ENCODE measurements around the gene YAF2. TPM values are rescaled to one million over a fixed set of nuclear protein-coding genes. Genes with fewer than 3 reads are reported as not detected.

YAF2 gene
- total RNA-seq, 4 donors from 2014 or later, result 16.5 to 42.3 (median 25.3) TPM

GRCh38 chr12:42267413-42268190, 29.6 kb upstream of the YAF2 start:
- Histone ChIP-seq H3K36me3 (no peaks in the 10 kb centered on the region), H3K4me1 (no peaks in the 10 kb centered on the region), H3K9me3 (no peaks in the 10 kb centered on the region), H3K27me3 (peaks cover 6% of the 10 kb centered on the region), H3K4me3 (no peak overlapping the region), H3K27ac (no peak overlapping the region)
- TF ChIP-seq CTCF (IDR thresholded peaks at IDR 0.05), result no peak
- no peak for TF ChIP-seq POLR2A (IDR thresholded peaks at IDR 0.05)
- no peak for TF ChIP-seq EP300 (IDR thresholded peaks at IDR 0.05)
- no peak for ATAC-seq
- 69 to 81% methylated on average over 2 to 4 of the region's 15 CpGs for WGBS, 2 donors (ENCODE audit: low coverage in 1 of 2)

DNA sequence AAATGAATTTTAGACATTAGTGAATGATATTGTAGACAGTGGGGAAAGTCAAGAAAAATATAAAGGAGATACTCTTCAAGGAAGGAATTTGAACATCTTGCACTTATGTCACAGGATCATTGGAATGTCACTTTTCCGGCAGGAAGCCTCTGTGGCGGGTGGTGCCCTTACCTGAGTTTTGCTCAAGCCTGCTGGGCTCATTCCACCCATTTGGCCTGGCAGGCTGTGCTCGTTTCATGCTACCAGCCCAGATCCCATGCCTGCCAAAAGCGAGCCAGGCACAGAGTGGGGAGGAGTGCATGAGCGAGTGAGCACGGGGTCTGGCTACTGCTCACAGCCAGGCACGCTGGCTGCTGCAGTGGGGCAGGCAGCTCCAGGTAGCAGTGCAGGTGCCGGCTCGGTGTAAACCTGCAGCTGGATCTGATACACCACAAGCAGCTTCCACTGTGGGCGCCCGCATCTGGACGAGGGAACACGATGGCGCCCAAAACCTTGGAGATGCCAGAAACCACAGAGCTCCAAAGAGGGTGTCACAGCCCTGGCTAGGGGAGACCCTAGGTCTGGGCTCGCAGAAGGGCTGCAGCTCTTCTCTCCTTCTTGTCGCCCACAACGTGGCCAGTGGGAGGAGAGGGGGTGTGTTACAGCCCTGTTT, 28.7 kb upstream of the YAF2 start:
- TF ChIP-seq CTCF (IDR thresholded peaks at IDR 0.05) (no peak), POLR2AphosphoS5 (IDR thresholded peaks at IDR 0.05) (no peak), POLR2A (IDR thresholded peaks at IDR 0.05) (no peak), EP300 (IDR thresholded peaks at IDR 0.05) (no peak)
- no peak for ATAC-seq
- Histone ChIP-seq H3K4me1 (no peaks in the 10 kb centered on the region), H3K36me3 (no peaks in the 10 kb centered on the region), H3K9me3 (no peaks in the 10 kb centered on the region), H3K27me3 (peaks cover 6% of the 10 kb centered on the region), H3K4me3 (no peak overlapping the region), H3K27ac (no peak overlapping the region)
- WGBS, 2 donors (ENCODE audit: low coverage in 1 of 2), result 77% methylated on average over 3 of the region's 17 CpGs; no CpG with 5 or more reads in 1 of the 2 donors

GRCh38 chr12:42262271-42262670, 24.2 kb upstream of the YAF2 start:
- WGBS, 2 donors (ENCODE audit: low coverage in 1 of 2), result 69 to 81% methylated on average over 2 of the region's 2 CpGs
- Histone ChIP-seq H3K36me3 (no peaks in the 10 kb centered on the region), H3K27ac (no peak overlapping the region), H3K9me3 (no peaks in the 10 kb centered on the region), H3K4me1 (no peaks in the 10 kb centered on the region), H3K4me3 (no peak overlapping the region), H3K27me3 (peaks cover 6% of the 10 kb centered on the region)
- TF ChIP-seq POLR2A (IDR thresholded peaks at IDR 0.05) (no peak), EP300 (IDR thresholded peaks at IDR 0.05) (no peak), CTCF (IDR thresholded peaks at IDR 0.05) (no peak), POLR2AphosphoS5 (IDR thresholded peaks at IDR 0.05) (no peak)
- no peak for ATAC-seq

- WGBS, 2 donors (ENCODE audit: low coverage in 1 of 2), result 76 to 92% methylated on average over 2 to 4 of the region's 4 CpGs
- ATAC-seq, result no peak
- Histone ChIP-seq H3K27me3 (peaks cover under 1% of the 10 kb centered on the region), H3K36me3 (no peaks in the 10 kb centered on the region), H3K4me3 (no peak overlapping the region), H3K4me1 (no peaks in the 10 kb centered on the region), H3K27ac (no peak overlapping the region), H3K9me3 (no peaks in the 10 kb centered on the region)
- TF ChIP-seq POLR2A (IDR thresholded peaks at IDR 0.05) (no peak), CTCF (IDR thresholded peaks at IDR 0.05) (no peak), POLR2AphosphoS5 (IDR thresholded peaks at IDR 0.05) (no peak), EP300 (IDR thresholded peaks at IDR 0.05) (no peak)
These were observed 23.7 kb upstream of the YAF2 start for GRCh38 chr12:42261708-42262107.

- no peak for ATAC-seq
- Histone ChIP-seq H3K4me1 (no peaks in the 10 kb centered on the region), H3K4me3 (no peak overlapping the region), H3K27me3 (no peaks in the 10 kb centered on the region), H3K27ac (no peak overlapping the region), H3K9me3 (no peaks in the 10 kb centered on the region), H3K36me3 (no peaks in the 10 kb centered on the region)
- TF ChIP-seq POLR2AphosphoS5 (IDR thresholded peaks at IDR 0.05) (no peak), EP300 (IDR thresholded peaks at IDR 0.05) (no peak), POLR2A (IDR thresholded peaks at IDR 0.05) (no peak), CTCF (IDR thresholded peaks at IDR 0.05) (no peak)
- 100% methylated on average over 1 of the region's 6 CpGs; no CpG with 5 or more reads in 1 of the 2 donors for WGBS, 2 donors (ENCODE audit: low coverage in 1 of 2)
These were observed 22.5 kb upstream of the YAF2 start for GRCh38 chr12:42260518-42260917.
